HUDEP-2 (cell line): Measurements from ENCODE around the gene RGS1.
"Not testable (repeated sequence)": the region's sequence is repeated elsewhere in the genome, so short reads cannot be mapped to it uniquely, and the experiment has no call there.

ENCODE experiments used
- DNase-seq, 76 experiments: peaks; one replicate each; lab custom pipeline; 2025; ENCODE audit not compliant: unreplicated experiment in 76 of 76; lab: John Stamatoyannopoulos, UW

The RGS1 gene, protein sequence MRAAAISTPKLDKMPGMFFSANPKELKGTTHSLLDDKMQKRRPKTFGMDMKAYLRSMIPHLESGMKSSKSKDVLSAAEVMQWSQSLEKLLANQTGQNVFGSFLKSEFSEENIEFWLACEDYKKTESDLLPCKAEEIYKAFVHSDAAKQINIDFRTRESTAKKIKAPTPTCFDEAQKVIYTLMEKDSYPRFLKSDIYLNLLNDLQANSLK

DNA sequence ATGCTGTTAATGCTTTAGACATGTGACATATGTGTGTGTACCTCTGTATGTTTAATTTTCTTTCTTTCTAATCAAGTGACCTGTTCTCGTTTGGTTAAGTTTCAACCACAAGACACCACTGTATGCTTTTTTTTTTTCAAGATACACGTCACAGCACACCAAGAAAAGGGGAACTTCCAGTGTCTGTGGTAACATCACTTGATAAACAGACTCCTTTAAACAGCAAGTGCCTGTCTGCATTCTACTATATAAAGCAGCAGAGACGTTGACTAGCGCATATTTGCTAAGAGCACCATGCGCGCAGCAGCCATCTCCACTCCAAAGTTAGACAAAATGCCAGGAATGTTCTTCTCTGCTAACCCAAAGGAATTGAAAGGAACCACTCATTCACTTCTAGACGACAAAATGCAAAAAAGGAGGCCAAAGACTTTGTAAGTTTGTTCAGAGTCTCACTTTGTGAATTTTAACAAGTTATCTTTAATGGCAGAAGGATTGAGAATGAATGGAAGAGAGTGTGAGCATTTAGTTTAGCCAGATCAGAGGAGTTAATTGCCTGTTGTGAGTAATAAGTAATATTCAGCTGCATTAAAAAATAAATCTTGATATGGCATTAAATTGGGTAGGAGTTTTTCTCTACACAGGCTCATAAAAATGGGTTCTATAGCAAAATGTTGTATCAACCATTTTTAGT lies at the start of gene RGS1:
Gene RGS1 (plus strand): TSS at position 275 of the 691 bp plus-strand sequence. CDS start 20 bp downstream, at position 295.
- no peak for DNase-seq

DNA sequence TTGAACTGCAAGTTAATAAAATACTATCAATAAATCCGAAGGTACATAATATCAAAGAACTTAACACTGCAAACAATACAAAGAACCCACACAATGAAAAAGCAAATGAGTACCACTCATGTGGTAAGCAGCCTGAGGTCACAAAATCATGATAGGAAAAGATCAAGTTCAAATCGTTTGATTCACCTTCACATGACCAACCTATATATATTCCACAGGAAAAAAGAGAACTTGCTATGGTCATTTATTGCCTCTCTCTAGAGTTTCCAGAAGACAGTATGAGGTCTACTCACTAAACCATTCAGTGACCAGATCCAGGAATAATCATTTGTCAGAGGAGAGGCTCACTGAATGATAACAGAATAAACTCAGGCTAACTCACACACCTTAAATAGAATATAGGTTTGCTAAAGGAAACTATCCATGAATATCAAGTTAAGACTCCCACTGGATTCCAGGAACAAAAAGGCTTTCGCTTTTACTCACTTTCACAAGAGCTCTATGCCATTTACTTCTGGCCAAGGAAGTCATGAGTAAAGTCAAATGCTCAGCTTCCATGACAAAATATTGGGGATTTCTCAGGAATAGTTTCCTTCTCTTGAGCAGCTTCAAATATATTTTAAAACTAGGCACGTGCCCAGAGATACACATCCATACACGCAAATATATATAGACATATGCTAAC lies 48.3 kb upstream of the RGS1 start:
- DNase-seq = no peak

DNA sequence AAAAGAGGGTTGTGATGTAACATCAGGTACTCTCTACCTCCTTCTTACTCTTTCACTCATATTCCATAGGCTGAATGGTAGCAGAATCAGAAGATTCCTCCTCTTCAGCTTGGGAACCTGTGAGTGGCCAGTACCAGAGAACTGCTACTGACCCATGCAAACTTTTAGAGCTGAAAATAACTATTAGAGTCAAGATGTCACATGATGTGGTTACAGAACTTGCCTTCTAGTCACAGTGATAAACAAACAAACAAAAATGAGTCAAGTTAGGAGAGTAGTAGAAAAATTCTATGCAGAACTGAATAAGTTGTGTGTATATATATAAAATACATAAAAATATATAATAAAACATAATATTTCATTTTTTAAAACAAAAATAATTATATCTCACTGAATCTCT lies 47.6 kb upstream of the RGS1 start:
- no peak for DNase-seq

DNA sequence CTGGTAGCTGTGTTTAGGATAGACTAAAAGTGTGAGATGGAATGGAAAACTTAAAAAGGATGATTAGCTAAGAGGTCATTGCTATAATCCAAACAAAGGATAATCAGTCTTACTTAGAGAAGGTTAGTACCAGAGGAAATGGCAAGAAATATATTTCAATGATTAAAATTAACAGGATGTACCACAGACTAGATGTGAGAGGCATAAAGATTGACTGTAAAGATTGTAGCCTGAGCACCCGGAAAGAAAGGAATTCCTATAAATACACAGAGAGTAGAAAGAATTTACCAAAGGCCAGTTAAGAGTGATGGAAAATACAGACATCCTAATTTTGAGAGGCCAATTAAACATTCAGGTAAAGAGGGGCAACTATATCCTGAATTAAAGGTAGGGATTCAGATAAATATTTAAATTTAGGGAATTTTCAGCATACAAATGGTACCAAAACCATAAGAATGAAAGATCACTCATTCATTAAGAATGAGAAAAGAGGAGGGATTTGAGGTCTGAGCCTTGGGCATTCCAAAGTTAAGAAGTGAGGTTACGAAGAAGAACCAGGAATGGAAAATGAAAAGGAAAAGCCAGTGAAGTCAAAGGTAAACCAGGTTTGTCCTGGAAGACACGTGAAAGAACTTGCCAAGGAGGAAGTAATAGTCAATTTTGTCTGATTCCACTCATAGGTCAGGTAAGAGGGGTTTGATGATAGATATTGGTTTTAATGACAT lies 46.4 kb upstream of the RGS1 start:
- no peak for DNase-seq

DNA sequence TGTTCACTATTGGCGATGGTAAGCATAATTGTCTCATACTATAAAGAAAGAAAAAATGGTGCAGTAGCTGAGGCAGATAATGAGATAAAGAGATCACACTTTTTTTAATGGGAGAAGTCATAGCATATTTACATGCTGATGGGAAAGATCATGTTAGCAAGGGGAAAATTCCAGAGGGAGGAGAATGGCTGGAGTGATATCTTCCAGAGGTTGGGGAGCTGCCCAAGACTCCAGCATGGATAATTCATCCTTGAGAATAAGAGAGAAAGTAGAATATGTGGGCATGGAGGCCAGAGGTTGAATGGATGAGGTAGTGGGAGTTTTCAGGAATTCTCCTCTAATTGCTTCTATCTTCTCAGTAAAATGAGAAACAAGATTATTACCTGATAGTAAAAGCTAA lies 45.8 kb upstream of the RGS1 start:
- DNase-seq = no peak

DNA sequence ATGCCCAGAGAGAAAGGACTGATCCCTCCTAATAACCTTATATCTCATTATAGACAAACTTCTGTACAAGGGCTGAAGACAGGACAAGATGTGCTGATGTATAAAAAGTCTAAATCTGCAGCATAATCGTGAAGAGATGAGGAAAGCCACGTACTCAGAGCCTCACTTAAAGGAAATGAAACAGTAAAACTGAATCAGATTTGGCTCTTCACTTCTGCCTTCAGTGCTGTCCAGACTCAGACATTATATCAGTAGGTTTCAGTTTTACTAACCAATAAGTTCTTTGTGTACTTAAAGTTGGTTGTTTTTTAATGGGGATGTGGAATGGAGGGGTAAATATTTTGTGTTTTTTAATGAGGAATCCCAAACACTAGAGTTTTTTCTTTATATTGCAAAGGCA lies 45.3 kb upstream of the RGS1 start:
- DNase-seq = no peak

DNA sequence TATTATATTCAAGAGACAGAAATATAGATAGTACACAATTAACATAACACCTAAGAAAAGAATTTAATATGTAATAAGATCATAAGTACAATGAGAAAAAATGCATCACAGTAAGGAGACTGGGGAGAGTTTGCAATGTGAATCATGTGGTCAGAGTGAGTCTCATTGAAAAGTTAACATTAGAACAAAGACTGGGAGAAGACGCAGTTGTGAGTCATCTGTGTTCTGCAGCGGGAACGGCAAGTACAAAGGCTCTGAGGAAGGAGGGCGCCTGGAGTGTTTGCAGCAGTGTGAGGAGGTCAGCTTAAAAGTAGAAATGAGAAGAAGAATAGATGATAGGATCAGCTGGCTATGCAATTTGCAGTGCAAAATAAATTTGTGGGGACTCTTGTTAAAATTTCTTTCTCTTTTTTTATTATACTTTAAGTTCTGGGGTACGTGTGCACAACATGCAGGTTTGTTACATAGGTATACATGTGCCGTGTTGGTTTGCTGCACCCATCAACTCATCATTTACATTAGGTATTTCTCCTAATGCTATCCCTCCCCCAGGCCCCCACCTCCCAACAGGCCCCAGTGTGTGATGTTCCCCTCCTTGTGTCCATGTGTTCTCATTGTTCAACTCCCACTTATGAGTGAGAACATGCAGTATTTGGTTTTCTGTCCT lies 44.4 kb upstream of the RGS1 start:
- DNase-seq = not testable (repeated sequence)

DNA sequence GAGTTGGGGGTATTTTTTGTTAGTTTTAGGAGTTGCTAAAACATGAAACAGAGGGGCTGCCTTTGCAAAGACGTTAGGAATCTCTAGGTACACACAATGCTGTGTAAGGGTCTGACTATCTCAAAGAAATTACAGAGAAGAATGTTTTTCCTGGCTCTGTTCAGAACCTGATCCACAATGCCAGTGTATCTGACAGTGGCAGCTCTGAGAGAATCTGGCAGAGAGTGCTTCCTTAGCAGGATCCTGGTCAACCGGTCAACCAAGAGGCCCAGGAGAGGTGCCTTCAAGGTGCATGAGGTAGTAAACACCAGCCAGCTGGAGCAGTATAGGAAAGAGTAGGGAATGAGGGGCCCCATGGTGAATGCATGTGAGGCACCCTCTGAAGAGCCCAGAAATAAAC lies 40.9 kb upstream of the RGS1 start:
- no peak for DNase-seq

DNA sequence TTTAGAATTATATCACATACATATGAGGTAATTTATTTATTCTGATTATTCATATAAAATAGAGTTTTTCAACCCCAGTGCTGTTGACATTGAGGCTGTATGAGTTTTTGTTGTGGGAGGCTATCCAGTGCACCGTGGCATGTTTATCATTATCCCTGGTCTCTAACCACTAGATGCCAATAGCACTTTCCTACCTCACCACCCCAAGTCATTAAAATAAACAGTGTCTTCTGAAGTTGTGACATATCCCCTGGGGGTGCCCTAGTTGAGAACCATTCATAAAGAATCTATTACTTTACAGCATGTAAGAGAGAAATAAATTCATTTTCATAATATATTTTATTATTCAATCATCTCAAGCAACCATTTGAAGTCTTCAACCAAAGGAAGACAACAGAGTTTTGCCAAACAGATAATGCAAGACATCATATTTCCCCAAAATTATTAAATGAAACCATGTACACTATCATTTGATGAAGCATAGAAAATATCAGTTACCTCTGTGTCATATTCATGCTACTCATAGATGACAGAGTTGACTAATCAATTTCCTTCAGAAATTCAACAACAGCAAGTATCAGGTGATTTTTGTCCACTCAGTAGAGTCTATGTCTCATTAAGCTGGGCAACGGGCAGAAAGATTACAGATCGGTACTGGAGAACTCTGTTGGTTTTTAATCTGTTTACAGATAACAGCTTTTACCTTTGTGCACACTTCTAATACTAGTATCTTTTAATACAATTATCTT lies 39.5 kb upstream of the RGS1 start:
- DNase-seq = no peak

DNA sequence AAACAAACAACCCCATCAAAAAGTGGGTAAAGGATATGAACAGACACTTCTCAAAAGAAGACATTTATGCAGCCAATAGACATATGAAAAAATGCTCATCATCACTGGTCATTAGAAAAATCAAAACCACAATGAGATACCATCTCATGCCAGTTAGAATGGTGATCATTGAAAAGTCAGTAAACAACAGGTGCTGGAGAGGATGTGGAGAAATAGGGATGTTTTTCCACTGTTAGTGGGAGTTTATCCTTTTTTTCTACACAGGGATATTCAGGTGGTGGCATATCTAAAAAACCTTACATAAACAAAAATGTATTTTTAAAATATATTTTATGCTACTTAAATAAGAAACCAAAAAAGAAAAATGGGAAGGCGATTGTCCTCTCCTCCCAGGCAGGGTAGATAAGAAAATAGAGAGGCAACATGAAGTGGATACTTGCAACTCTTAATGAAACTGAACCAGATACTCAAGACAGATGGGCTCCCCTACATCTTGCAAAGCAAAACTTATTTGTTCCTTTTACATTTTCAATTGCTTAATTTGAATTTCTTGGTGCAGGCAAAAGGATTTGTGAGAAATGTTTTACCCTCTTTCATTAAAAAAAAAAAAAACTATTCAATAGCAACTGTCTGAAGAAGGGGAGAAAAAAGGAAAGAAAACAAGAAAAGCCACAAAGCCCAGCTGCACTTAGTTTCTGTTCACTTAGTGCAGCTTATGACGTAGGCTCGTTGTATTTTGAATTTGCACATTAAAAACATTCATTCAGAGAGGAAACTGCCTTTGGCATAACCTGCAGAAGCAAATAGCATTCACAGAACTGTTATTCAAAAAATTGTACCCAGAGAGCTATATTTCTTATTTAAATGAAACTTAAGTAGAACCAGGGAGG lies 36.9 kb upstream of the RGS1 start:
- no peak for DNase-seq

DNA sequence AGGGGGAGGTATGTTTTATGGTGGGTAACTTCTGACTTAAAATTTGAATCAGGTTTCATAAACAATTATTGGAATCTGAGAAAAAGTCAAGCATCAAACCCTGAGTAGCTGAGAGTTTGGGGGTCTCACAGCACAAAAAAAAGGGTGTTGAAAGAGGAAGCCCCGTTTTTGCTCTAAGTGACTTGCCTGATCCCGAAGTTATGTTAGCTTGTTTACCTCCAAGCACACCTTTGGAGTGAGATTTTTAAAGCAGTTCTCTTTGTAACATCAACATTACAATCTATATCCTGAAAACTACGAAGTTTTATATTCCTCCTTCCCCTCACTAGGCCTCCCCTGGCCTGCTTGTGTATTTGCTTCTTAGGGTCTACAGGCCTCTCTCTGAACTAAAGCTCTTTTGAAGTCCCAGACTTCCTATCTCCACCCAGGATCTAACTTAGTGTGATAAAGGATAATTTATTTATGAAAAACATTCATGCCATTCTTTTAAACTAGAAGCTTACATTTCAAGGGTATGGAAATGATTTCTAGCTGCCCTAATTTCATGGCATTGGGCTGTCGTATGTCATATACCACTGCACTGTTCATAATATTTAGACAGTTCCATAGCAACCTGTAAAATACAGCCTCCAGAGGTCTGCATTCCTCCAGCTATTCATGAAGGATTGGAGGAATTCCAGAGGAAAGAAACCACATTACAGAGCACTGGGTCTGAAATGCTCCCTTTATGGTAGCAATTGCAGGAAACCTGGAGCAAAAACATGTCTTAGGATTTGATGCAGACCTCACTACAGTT lies 36.1 kb upstream of the RGS1 start:
- no peak for DNase-seq

DNA sequence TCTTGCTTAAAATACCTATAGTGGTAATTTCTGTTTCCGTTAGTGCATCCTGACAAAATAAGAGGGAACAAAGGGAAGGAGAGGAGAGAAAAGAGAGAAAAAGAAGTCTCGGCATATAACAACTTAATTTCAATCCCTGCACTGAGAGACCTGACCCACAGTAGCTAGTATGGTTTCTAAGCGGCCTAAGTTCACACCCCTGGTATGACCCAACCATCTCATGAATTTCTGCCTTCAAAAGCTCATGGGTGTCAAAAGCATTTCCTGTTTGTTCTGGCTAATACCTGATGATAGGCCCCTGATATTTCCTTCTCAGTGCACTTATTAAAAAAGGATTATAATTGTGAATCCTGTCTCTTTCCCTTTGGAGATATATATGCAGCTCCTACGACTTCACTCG lies 32.1 kb upstream of the RGS1 start:
- no peak for DNase-seq

DNA sequence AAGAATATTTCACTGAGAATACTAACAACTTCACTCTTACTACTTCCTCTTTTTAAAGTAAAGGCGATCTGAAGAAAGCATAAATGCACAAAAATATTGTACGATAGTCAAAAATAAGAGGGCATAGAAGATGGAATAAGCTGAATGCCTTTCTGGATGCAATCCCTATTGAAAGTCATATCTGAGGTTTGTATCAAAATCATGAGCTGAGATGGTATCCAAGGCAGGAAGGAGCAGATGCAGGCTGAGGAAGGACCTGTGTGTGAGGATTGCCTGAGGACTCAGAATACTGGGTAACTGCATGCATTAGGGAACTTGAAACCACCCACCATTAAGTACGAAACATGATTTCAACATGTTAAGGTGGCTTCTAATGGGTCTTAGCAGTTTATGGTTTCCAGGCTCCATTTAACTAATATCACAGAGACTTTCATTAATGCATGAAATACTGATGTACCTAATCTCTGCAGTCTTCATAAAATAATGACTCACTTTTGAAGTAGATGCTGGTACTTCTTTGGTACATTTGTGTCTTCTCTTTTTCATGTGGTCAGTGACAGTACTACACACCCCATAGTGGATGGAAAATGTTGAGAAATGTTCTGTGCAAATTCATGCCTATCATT lies 29.6 kb upstream of the RGS1 start:
- DNase-seq = no peak

DNA sequence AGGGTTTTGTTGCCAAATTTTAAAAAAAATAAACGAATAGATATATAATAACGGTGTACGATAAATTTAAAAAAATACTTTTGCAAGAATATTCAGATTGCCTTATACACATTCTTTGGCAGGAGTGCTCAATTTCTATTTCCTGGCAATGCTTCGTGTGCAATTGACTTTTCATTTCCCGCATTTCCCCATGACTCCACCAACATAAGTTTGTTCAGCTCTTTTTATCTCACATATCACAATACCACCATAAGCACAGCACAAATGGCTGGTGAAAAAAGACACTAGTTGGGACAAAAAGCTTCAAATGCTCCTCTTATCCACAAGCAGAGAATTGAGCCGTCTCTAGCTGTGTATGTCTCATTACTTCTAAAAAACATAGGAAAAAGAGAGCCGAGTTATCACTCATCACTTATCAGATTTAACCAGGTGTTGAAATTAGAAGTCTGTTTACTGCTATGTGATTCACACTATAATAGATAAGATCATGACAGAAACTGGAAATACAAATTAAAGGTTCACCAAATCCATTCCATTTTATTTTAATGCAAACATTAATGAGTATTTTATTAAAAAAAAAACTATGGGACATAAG lies 28.9 kb upstream of the RGS1 start:
- no peak for DNase-seq

DNA sequence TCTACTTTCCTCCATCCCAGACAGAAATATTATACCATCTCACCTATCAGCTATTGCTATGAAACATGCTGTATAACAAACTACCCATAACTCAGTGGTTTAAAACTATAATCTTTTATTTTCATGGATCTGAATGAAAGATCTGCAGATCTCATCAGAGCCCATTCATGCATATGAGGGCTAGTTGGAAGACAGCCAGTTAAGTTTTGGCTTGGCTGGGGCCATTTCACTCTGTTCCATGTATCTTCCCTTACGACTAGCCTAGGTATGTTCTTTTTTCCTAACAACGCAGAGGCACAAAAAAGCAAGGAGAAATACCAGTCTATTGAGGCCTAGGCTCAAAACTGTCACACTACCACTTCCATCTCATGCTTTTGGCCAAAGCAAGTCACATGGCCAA lies 28.1 kb upstream of the RGS1 start:
- no peak for DNase-seq

DNA sequence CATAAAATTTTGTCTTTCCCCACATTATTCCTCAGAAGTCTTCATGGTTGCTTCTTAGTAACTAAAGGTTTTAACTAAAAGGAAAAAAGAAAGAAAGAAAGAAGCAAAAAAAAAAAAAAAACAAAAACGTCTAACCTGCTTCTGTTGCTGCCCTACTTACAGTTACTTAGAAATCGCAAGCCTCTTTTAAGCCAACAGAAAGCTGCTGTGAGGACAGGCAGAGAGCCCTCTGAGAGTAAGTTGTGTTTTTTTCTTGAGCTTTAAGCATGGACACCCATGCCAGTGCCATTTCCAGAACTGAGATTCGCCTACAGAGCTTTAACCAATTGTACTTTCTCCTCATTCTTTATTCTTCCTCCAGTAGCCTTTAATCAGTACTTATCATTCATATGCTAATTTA lies 25.6 kb upstream of the RGS1 start:
- DNase-seq = no peak

DNA sequence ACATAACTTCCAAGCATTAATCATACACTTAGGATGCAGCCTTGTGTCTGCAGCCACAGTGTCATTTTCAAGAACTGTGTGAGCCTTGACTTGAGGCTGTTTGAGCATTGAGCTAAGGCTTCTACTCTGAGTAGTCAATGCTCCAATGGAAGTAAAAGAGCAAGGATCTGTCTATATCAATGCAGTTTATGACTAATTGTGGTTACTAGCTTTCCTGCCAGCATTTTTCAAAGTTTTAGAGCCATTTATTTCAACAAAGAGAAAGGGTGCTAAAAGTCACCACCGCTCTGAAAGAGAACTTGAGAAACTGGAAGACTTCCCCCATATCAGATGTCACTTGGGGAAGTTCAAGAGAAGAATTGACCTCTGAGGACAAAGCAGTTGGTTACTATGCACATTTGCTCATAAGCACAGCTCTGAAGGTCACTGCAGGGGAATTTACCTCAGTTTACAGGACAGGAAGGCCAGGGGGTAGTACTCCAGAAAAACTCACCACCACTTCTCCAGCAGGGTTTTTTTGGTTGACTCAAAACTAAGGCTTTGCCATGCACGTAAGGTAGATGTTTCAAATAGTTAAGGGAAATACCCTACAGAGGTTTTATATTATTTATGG lies 24.5 kb upstream of the RGS1 start:
- no peak for DNase-seq
